GM21423 (cell line): ENCODE measurements around the gene CHST3.
"Not testable (repeated sequence)": the region's sequence is repeated elsewhere in the genome, so short reads cannot be mapped to it uniquely, and the experiment has no call there.

Experiments used
- ATAC-seq: cut with Tn5 transposase; IDR thresholded peaks from one replicate; pipeline ENCODE4 v1.9.1; 2021; ENCODE audit warnings: mild to moderate bottlenecking, moderate library complexity; ENCODE audit not compliant: unreplicated experiment

The CHST3 gene

DNA sequence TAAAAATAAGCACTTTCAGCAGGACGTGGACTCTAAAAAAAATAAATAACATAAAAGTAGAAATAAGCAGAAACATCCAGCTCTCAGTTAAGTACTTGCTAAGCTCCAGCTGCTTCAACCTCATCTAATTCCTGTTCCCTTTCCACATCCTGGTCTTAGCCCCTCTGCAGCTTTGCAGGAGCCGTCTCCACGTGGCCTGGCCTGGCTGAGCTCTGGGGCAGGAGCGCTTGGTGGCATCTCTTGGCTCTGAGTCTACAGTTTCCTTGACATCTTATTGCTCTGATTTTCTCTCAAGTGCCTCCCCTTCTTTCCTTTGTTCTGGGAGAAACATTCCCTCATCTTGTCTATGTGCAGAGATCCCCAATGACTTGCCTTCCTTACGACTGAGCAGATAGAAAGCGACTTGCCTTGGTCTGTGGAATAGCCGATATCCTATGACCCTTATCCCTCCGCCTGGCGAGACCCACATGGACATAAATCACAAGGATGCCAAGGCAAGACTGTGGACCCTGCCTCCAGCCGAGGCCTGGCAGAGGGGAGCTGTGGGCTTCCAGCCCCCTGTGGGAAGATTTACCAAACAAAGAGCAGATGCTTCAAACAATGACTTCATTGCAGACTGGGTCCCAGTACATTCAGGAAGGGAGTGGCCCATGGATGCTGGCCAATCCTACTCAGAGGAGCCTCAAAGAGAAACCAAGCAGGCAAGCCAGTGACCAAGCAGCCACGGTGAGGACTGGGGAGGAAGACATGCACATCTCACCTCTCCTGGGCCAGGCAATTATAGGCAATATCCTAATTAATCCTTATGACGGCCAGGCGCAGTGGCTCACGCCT is 62.3 kb downstream of the CHST3 start:
- ATAC-seq = no peak

DNA sequence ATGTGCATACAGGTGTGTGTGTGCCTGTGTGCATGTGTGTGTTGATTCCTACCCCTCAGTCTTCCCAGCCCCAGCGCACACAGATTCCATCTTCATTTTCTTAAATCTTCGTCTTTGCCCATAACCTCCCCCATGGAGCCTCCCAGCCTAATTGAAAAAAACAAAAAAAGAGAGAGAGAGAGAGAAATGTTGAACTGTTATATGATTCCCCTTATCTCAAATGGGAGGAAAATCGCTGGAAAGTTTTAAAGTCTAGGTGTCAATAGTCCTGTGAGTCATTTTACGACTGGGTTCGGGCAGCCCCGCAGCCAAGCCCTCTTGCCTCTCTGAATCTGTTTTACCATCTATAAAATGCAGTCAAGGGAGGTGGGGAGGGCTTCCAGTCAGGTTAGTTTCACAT is 63.3 kb downstream of the CHST3 start:
- ATAC-seq = no peak

DNA sequence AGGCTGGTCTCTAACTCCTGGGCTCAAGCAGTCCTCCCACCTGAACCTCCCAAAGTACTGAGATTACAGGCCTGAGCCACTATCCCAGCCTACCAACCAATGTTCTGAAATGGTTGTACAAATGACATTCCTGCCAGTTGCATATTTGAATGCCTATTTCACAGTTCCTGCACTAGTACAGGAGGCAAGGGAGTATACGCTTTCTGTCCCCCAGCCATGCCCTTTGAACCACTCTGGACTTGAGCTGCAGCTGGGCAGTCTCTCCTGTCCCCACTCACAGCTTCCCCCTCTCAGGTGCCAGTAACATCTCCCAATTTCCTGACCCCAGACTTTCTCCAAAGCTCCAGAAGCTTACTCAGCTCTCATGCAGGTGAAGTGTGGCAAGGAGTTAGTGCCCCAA is 65.2 kb downstream of the CHST3 start:
- no peak for ATAC-seq

DNA sequence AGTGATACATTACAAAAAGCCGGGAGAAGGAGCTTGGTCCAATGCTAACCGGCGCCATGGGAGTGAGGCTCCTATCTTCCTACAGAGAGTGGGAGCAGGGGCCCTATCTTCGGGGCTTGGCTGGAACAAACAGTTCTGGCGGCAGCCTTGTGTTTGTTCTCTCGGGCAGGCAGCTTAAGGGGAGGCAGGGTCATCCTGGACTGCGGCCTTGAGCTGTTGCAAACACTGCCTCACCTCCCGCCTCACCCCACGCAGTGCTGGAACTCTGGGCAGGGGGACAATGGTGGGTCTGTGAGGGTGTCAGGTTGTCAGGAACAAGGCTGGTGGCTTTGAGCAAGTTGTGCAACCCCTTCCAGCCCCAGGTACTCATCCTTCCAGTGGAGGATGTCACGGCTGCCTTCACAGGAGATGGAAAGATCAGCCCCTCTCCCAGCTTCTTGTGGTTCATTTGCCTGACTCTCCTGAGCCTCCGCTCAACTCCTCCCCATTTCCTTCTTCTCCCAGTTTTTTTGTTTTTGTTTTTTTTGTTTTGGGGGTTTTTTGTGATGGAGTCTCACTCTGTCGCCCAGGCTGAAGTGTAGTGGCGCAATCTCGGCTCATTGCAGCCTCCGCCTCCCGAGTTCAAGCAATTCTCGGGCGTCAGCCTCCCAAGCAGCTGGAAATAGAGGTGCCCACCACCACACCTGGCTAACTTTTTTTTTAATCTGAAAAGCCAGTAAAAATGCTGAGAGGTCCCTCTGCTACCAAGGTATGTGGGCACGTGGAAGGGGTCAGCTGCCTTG is 66.8 kb downstream of the CHST3 start:
- no peak for ATAC-seq

DNA sequence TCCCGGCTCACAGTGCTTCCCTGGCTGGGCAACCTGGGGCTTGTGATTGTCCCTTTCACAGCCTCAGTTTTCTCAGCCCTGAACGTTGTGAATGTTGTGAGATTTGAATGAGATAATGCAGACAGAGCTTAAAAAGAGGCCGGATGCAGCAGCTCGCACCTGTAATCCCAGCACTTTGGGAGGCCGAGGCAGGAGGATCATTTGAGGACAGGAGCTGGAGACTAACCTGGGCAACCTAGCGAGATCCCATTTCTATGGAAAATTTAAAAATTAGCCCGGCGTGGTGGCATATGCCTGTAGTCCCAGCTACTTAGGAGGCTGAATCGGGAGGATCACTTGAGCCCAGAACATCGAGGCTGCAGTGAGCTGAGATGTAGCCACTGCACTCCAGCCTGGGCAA is 67.5 kb downstream of the CHST3 start:
- ATAC-seq = no peak

DNA sequence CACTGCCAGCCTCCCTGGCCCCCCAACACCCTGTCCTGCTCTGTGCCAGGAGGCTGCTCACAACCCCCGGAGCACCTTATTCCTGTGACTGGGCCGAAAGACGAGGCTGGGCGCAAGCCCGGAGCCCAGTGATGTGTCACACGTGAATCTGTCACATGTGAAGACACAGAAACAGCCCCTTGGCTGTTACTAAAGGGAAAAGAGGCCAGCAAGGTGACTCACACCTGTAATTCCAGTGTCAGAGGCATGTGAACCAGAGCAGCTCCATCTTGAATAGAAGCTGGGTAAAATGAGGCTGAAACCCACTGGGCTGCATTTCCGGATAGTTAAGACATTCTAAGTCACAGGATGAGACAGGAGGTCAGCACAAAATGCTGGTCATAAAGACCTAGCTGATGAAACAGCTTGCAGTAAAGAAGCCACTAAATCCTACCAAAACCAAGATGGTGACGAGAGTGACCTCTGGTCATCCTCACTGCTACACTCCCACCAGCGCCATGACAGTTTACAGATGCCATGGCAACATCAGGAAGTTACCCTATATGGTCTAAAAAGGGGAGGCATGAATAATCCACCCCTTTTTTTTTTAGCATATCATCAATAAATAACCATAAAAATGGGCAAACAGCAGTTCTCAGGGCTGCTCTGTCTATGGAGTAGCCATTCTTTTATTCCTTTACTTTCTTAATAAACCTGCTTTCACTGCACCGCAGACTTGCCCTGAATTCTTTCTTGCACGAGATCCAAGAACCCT is 68.4 kb downstream of the CHST3 start:
- not testable (repeated sequence) for ATAC-seq

DNA sequence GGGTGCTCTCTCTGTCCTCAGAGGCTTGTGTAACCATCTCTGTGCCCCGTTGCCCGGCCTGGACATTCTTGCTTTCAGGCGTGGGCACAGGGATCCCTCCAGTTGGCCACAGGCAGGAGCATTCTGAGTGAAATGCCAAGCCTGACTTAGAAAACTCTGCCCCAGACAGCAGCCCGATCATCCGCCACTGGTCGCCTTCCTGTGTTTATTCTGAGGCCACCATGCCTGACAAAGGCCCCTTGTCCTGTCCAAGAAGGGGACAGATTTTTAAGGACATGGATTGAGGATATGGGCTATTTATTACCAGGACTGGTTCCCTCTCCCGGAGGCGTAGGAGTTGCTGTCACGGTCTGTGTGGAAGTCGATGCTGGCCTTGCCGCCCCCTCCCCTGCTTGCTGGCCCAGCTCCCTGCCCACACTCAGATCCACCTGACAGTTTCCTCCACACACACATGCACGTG is 69.9 kb downstream of the CHST3 start:
- ATAC-seq = no peak

DNA sequence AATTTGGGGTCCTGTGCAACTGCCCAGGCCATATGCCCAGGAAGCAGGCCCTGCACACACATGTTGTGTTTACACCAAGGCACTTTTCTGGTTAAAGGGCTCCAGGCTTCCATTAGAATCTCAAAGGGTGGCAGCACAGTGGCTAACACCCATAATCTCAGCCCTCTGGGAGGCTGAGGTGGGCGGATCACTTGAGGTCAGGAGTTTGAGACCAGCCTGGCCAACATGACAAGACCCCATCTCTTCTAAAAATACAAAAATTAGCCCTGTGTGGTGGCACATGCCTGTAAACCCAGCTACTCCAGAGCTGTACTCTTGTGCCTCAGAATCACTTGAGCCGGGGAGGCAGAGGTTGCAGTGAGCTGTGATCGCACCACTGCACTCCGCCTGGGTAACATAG is 70.6 kb downstream of the CHST3 start:
- ATAC-seq = no peak

DNA sequence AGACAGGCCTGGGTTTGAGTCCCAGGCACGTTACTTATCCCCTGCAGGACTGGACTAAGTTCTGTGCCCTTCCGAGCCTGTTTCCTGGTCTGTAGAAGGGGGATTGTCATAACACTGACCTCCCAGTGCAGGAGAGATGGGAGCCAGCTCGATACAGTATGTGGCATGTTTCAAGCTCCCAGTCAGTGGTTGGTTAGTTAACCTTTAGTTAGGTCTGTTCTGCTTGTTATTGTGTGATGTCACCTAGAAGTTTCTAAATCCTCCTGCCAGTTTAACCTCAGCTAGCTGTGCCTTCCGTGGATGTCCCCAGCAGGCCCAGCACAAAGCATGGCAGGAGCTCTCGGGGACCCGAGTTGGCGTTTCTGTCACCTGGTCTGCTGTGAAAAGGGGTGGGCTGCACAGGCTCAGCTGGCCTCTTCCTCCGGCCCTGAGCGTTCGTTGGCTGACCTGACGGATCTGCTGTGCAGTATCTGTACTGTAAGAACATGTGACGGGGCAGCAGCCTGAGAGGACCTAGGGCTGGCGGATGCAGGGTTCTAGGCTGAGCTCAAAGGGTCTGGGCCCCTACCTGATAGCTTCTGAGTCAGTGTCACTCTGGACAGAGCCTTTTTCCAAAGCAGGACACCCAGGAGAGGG is 71.2 kb downstream of the CHST3 start:
- no peak for ATAC-seq

DNA sequence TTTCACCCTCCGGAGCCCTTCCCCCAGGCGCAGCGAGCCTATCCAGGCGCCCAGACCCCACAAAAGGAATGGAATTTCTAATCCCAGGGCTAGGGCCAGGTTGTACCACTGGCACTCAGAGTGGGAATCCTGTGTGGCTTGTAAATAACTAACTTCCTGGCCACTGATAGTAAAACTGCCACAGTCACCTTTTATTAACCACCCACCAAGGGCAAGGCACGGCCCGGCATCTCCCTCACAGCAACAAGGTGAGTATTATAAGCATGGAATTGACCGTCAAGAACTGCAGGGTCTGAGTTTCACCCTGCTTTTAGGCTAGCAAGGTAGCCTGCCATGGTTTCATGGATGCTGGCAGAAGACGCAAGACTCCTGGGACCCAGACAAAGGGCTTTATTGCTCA is 73.1 kb downstream of the CHST3 start:
- no peak for ATAC-seq

DNA sequence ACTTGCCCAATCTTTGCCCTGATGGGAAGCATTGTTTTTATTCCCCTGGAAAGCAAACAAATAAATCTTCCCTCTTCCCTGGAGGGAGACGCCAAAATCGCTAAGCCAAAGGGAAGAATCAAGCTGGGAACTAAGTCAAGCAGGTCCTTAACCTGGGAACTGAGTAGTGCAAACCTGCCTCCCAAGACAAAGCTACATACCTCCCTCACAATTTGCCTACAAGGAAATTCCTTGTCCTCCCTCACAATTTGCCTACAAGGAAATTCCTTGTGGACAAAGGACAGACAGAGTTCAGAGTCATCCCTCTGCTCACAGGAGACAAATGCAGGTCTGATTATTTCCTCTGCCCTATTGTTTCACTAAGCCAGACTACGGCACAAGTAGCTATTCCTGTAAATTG is 73.6 kb downstream of the CHST3 start:
- ATAC-seq = no peak

DNA sequence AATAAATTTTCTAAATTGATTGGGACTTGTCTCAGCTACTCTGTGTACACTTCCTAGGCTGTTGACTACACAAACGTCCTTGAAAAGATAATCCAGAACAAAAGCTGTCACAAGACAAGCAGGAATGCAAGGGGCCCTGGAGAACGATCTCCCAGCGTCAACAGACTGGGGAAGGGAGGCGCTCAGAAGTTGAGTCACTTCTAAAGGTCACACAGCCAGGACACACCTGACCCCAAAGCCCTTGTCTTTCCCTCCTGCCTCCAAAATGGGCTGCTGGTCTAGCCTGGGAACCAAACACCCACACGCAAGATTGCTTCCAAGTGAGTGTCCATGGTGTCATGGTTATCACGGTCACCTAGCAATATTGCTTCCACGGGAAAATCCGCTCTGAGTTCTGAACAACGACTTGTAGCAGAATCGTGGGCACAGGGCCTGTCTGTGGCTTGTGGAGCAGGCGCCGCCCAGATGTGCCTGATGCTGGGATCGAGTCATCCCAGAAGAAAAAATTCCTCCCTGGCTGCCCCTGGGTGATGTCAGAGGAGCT is 74.3 kb downstream of the CHST3 start:
- ATAC-seq = no peak

DNA sequence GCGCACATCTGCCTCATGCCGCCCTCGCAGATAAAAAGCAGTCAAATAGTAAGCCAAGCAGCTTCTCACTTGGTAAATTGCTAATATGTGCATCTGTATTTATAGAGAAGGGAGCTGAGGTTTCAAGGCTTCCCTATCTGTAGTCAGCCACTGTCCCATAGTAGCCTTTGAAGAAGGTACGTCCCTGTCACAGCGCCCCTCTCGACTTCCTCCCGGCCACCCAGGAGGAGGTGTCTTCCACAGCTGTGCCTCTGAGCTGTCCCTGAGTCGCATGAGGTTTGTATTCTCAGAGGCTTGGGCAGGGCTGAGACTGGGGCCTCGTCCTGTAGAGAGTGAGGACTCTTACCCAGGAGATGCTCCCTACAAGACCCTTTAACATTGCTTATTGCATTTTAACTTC is 75.2 kb downstream of the CHST3 start:
- ATAC-seq = no peak

DNA sequence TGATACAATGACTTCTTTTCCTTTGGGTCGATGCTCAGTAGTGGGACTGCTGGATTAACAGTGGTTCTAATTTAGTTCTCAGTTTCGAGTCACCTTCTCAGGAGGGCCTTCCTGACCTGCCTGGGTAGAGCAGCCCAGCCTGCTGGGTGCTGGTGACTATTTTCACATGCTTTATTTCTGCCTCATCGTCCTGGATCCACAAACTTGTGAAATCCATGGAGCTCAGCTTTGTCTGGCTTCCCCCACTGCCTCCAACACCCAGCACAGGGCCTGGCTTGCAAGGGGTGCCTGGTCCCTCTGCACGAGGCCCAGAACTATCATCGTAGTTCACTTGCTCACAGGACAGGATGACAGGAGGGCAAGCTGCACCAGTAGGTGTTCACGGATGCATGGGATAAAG is 77.3 kb downstream of the CHST3 start:
- ATAC-seq = no peak

DNA sequence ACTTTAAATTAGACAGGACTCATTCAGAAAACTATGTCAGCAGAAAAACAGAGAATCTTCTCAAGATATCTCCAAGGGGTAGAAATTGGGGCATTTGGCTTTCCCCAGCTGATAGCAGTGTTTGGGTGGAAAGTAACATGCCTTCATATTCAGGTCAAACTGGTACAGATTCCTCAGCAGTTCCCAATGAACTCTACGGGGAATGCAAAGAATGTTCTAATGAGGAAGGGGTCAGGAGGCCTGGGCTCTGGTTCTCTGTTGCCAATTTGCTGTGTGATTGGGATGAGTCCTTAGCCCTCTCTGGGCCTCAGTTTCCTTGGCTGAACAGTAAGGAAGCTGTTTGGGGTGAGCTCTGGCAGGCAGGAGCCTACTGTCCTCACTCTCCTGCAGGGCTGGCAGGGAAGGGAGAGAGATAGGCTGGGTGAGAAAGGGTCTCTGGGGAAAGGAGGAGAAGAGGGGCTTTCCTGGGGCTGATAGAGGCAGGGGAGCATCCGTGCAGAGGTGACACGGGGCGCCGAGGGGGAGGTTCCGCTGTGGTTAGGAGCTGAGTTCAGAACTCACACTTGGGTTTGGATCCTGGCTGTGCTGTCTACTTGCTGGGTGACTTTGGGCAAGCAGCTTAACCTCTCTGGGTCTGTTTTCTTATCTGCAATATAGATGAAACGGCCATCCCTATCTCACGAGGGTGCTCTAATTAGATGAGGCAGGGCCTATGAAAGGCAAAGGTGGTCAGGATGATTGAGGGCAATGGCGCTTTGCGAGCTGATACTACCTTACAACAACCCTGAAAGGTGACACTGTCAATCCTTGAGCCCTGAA is 79.0 kb downstream of the CHST3 start:
- ATAC-seq = no peak

DNA sequence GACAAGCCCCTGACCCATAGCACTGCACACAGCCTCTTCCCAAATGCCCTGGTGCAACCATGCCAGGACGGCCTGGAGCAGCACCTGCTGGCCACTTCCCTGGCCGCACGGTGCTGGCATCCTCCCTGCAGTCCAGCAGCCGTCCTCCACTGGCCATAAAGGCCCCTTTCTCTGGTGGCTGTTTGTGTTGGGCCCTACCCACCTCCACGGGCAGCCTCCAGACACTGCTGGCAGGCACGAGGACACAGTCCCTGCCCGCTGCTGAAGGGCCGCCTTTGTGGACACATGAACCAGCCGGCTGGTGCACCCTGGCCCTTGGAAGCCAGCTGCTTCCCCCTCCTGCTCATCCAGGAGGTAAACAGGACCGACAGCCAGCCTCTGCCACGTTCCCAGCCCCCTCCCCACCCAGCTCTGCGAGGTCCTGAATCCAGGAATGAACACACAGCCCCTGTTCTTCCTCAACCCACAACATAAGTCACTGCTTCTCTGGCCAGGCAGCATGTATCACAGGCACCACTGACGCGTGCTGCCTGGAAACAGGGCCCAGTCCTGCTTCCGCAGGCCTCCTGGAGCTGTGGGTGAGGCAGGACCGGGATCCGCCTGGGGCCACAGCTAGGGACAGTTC is 80.3 kb downstream of the CHST3 start:
- no peak for ATAC-seq

DNA sequence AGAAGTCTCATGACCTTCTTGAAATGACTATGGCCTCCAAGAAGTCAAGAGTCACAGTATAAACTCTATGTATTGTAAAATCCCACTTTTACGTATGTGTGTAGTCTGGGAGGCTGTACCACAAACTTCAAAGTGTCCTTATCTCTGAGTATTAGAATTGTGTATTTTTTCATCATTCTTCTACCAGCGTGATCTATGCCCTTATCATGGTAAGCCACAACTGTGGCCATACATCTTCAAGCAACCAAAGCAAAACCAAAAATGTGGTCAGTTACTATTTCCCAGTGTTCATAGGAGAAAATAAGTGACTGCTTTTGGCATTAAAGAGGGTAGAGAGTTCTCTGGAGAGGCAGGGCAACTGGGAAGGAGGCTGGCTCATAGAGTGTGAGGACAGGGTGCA is 81.4 kb downstream of the CHST3 start:
- no peak for ATAC-seq

DNA sequence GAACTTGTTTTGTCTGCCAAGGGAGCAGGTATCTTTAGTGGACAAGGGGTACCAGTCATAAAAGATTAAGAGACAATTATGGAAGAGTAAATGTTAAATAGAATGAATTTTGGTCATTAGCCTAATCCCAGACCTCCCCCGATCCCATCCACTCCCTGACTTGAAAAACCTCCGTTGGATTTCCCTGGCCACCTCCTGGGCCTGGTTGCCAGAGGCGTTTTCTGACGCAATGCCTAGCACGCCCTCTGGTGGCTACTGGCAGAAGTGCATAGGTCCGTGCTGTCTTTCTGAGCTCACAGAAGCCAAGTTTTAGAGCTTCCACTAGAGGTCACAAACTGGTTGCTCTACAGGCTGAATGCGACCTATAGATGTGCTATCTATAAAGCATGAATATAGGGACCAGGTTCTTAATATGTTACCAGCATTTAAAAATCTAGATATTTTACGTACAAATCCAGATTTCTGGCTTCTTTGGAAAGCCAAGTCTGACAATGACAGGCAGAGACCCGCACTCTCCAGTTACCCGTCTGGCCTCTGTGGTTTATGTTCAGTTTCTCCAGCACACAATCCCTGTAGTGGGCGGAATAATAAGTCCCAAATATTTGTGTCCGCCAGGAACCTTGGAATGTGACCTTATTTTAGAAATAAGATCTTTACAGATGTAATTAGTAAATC is 84.4 kb downstream of the CHST3 start:
- ATAC-seq = peak; percentile 90

DNA sequence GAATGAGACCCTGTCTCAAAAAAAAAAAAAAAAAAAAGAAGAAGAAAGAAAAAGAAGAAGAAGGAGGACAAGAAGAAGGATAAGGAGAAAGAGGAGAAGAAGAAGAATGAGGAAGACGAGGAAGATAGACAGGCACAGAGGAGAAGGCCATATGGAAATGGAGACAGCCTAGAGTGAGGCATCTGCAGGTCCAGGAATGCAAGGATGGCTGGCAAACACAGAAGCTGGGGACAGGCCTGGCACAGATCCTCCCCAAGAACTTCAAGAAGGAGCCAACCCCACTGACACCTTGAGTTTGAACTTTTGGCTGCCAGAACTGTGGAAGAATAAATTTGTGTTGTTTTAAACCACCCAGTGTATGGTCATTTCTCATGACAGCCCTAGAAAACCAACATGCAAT is 85.3 kb downstream of the CHST3 start:
- ATAC-seq = no peak
